ENCODE data around the gene MOB4.
"Not testable (repeated sequence)": the region's sequence is repeated elsewhere in the genome, so short reads cannot be mapped to it uniquely, and the experiment has no call there.

The MOB4 gene

GRCh38 chr2:197515739-197516392, at the start of gene MOB4:
Gene MOB4 (plus strand): TSS chr2:197516066. CDS start chr2:197516087, 21 bp downstream.
- H3K4me1 ChIP-seq = peaks cover 0 to 37% (median 14%) of the 10 kb centered on the region in 4 donors
- peak within 1 kb of the TSS; percentile 90 to 93 for H3K4me3 ChIP-seq
- DNase-seq = peak; percentile 93 to 98
- intact Hi-C loops (cut with DNase I; ENCODE audit: low total_unique reads) = no loop called here
- TF ChIP-seq CTCF (IDR thresholded peaks at IDR 0.05) = no peak
- H3K27ac ChIP-seq = peak within 1 kb of the TSS; percentile 92 to 94
- H3K9me3 ChIP-seq = no peaks in the 10 kb centered on the region
- no peaks in the 10 kb centered on the region for H3K27me3 ChIP-seq
- no peaks in the 10 kb centered on the region for H3K36me3 ChIP-seq

GRCh38 chr2:197472166-197472565, 43.7 kb upstream of the MOB4 start:
- H3K4me1 ChIP-seq = no peaks in the 10 kb centered on the region
- no peaks in the 10 kb centered on the region for H3K27me3 ChIP-seq
- H3K4me3 ChIP-seq = no peak overlapping the region
- DNase-seq = no peak
- H3K9me3 ChIP-seq = no peaks in the 10 kb centered on the region
- no peak for TF ChIP-seq CTCF (IDR thresholded peaks at IDR 0.05)
- H3K27ac ChIP-seq = no peak overlapping the region
- H3K36me3 ChIP-seq = peaks cover 72 to 98% (median 86%) of the 10 kb centered on the region in 3 donors
- intact Hi-C loops (cut with DNase I; ENCODE audit: low total_unique reads) = loop anchor here (10.0 kb wide), 1 partner anchor 57 kb away; no protein-coding TSS in a partner anchor

GRCh38 chr2:197477797-197478196, 38.1 kb upstream of the MOB4 start:
- intact Hi-C loops (cut with DNase I; ENCODE audit: low total_unique reads) = loop anchor here (10.0 kb wide), 1 partner anchor 63 kb away; no protein-coding TSS in a partner anchor
- Histone ChIP-seq H3K27ac (no peak overlapping the region), H3K4me1 (no peaks in the 10 kb centered on the region), H3K9me3 (peaks cover 0 to 4% (median under 1%) of the 10 kb centered on the region in 3 donors), H3K27me3 (no peaks in the 10 kb centered on the region), H3K4me3 (no peak overlapping the region), H3K36me3 (peaks cover 54 to 86% (median 58%) of the 10 kb centered on the region in 3 donors)
- TF ChIP-seq CTCF (IDR thresholded peaks at IDR 0.05) = no peak
- DNase-seq = no peak

GRCh38 chr2:197480165-197481036, 35.5 kb upstream of the MOB4 start:
- H3K27me3 ChIP-seq = no peaks in the 10 kb centered on the region
- no peak for DNase-seq
- TF ChIP-seq CTCF (IDR thresholded peaks at IDR 0.05) = no peak
- intact Hi-C loops (cut with DNase I; ENCODE audit: low total_unique reads) = no loop called here
- peaks cover 0 to 15% (median 14%) of the 10 kb centered on the region in 3 donors for H3K9me3 ChIP-seq
- peaks cover 46 to 72% (median 50%) of the 10 kb centered on the region in 3 donors for H3K36me3 ChIP-seq
- H3K4me1 ChIP-seq = no peaks in the 10 kb centered on the region
- no peak overlapping the region for H3K27ac ChIP-seq
- no peak overlapping the region for H3K4me3 ChIP-seq

GRCh38 chr2:197484248-197484647, 31.6 kb upstream of the MOB4 start:
- H3K4me1 ChIP-seq; DNase-seq; H3K27me3 ChIP-seq; H3K4me3 ChIP-seq; H3K27ac ChIP-seq; intact Hi-C loops (cut with DNase I; ENCODE audit: low total_unique reads): not testable (repeated sequence)
- H3K36me3 ChIP-seq = peaks cover 41 to 73% (median 59%) of the 10 kb centered on the region in 3 donors
- H3K9me3 ChIP-seq = peaks cover 0 to 15% (median 14%) of the 10 kb centered on the region in 3 donors

GRCh38 chr2:197486175-197486574, 29.7 kb upstream of the MOB4 start:
- intact Hi-C loops (cut with DNase I; ENCODE audit: low total_unique reads) = no loop called here
- H3K4me3 ChIP-seq = no peak overlapping the region
- H3K27ac ChIP-seq = no peak overlapping the region
- H3K9me3 ChIP-seq = peaks cover 0 to 15% (median 14%) of the 10 kb centered on the region in 3 donors
- TF ChIP-seq CTCF (IDR thresholded peaks at IDR 0.05) = no peak
- H3K4me1 ChIP-seq = no peaks in the 10 kb centered on the region
- peaks cover 57 to 81% (median 78%) of the 10 kb centered on the region in 3 donors for H3K36me3 ChIP-seq
- no peak for DNase-seq
- no peaks in the 10 kb centered on the region for H3K27me3 ChIP-seq
